Retina (tissue), 1 donor: ENCODE results near the gene DLG2.
A peak's percentile ranks its signal among the peaks of the same experiment; 100 is the strongest.

ENCODE experiments used
- DNase-seq: peaks from one replicate; pipeline ENCODE4 v3.0.0-alpha.2; 2016

DLG2 gene

DNA sequence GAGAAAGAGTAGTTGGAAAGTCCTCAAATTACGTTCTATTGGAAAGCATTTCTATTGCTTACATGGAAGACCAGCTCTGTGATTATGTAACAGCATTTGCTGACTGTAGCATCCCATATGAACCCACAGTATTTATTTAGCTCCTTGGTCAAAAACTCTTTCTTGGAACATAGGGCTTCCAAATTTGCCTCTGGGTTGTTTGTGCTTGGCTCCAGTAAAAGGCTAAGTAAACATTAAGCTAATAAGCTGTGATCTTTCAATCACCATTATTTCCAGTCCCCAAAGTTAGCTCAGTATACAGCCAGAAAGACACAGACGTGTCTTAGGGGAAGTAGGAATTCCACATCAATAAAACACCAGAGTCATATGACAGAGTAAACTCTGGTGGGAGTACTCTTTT is 668.8 kb downstream of the DLG2 start:
- no peak for DNase-seq

DNA sequence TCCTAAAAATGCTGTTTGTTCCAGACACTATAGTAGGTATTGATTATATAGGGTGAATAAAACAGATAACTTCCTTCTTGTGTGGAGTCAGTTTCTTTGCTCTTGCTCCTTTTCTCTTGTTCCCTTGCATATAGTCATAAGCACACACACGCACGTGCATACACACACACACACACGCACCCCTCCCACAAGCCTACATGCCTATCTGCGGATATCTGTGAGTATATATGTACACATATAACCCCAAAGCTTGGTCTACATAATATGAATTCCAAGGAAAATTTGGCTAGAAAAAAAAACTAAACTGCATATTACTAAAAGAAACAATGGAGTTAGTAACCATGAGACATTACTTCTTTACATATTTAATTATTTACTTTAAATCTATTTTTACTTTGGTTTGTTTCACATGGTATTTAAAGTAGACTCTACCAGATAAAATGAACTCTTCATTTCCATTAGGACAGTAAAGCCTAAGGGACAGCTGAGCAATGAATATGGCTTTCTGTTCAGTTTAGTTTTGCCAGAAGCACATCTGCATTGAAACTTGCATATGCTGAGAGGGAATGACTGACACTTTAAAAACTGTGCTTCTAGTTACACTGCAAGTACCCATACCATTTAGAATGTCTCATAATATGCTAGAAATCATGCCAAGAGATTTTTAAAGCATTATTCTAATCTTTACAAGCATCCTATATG is 676.4 kb downstream of the DLG2 start:
- DNase-seq, result no peak

DNA sequence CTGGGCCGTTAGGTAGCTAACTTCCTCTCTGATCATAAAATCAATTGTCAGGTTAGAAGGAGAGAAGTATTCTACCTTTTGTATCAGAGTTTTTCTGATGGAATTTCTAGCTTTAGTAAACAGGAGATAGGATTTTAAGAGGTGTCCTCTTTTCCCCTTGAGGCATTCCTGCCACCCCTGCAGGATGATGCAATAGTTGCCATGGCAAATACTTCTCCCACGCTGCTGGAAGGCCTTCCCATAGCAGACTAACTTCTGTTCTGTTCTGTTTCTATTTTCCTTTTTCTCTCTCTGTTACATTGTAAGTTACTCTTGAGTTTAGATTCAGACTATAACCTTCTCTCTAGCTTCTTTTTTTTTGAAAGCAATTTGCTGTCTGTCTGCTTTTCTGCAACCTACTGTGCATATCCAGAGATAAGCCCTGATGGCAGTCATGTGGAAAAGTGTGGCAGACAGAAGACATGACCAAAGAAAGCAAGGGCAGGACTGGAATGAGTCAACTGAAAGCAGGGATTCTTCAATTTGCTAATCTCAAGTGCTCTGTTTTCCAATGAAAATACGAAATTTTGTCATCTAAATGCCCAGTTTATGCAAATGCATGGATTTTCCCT is 679.1 kb downstream of the DLG2 start:
- peak; percentile 2 for DNase-seq

DNA sequence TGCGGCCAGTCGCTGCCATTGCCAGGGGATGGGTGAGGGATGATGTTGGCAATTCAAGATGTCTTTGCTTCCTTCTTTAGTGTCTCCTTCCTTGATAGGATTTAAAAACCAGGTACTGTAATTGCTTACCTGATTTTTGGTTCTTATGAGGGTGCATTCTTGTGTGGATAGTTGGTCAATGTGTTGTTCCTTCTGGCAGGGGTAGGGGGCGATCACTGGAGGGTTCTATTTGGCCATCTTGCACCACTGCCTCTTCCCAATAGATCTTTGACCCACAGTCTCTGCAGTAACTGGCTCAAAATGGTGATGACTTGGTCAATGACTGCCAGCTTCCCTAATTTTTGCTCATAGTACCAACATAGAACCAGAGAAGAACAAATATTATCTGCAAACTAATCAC is 680.1 kb downstream of the DLG2 start:
- DNase-seq, result no peak

DNA sequence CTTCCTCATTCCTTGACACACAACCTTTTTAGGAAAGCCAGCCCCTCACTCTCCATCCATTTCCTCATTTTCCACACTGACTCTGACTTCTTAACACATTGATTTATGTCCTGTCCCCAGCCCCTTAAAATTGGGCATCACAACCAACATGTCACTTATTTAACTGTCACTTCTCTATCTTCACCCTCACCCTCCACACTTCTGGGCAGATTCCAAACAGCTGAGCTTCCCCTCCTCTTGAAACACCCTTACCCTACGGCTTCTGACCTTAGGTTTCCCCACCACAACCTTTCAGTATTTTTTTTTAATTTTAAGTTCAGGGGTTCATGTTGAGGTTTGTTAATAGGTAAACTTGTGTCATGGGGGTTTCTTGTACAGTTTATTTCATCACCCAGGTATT is 696.3 kb downstream of the DLG2 start:
- DNase-seq, result no peak

DNA sequence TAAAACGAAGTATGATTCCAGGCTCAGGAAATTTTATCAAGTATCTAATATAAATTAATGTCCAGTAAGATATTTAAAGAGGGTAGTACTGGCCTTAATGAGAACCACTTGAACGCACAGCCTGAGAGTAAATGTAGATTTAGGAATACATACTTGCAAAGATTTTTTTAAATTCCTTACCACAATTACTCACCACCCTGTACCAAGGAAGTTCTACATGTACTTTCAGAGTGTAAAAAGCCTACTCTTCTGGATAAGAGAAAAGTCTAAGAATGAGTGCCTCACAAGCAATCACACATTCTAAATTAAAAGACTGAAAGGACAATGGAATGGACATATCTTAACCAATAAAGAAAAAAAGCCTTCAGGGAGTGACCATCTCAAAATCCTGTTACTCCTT is 697.4 kb downstream of the DLG2 start:
- no peak for DNase-seq

DNA sequence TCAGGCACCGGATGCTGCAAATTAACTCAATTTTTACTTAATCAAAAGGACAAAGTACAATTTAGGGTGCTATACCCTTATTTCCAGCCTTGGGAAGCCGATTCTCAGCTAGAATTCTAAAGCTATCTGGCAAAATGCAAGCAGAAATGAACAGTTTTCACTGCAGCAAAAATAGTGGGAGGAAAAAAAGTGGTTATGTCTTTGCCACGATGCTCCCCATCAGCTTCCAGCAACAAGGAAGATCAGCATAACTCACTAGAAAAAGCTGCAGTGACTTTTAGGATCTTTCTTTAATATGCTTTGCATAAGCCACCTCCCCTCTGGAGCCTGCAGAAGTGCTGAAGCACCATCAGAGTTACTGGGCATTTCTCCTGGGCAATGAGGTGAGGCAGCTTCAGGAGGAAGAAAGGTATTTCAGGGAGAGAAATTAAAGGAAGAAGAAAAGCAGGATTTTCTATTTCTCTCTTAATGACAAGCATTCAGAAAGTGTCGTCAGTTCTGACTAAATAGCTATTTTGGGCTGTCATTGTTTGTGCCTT is 702.9 kb downstream of the DLG2 start:
- DNase-seq, result peak; percentile 6

DNA sequence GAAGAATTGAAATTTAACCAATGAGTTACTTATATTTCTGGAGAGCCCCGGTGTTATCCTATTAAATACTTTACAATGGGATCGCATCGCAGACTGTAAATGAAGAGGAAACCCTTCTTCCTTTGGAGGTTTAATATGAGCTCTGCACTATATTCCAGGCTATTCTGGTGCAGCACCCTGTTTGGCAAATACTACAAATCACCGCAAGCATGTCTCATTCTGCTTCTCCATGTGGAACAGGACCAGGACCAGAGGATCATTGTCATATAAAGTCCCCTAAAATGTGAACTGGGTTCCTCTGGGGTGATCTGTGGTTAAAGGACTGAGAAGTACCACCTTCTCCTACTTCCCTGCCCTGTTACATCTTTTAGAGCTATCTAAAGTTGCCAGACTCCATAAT is 703.7 kb downstream of the DLG2 start:
- DNase-seq, result peak; percentile 3

DNA sequence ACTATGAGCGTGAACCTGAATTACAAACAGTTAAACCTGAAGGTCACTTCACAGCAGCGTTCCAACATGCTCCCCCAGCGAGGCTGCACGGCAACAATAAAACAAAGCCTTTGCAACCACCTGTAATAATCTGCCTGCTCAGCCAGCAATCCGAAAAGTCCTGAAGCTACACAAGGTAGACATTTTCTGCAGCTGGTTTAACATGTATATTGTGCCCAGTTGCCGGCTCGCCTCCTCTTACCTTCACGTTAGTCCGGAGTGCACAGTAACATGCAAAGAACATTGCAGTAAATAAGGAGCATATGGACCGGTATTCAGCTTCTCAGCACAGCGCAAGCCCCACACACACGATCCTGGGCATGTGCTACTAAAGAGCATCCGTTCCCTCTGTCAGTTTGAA is 704.3 kb downstream of the DLG2 start:
- peak; percentile 38 for DNase-seq

DNA sequence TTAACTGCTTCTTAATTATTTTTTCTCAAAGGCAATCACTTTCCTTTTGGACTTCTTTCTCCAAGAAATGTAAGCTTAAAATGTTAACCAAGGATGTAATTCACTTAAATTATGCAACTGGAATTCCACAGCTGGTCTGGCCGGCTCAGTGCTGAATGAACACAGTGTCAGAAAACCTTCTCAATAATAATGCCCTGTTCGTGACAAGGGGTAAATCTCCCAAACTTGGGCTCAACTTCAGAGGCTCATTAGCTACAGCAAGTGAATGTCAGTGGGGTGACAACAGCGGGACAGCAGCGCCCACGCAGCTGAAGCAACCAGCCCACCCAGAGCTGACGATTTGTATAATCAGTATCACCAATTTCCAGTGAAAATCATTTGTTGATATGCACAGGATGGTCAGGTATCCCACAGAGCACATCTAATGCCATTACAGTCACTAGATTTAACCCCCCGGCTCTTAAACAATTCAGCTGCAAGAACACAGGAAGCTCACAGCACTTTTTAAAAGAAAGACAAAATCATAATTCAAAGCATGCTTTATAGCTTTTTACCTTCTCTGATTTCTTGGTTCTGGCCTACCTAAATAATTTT is 704.8 kb downstream of the DLG2 start:
- peak; percentile 38 for DNase-seq

DNA sequence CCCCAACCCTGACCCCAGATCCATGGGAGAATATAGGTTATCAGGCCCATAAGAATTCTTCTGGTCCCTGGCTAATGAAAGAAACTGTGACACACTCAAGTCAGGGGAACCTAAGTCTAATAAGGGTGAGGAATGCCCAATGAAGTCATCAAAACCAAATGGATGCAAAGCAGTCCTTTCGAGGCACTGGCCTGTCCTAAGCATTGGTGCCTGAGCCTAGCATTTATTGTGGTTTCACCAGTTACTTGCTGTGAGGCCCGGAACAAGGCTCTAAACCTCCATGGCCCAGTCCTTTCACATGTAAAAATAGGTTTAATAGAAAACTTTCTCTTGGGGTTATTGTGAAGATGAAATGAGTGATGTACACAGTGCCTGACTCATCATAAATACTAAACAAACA is 712.6 kb downstream of the DLG2 start:
- DNase-seq, result no peak

DNA sequence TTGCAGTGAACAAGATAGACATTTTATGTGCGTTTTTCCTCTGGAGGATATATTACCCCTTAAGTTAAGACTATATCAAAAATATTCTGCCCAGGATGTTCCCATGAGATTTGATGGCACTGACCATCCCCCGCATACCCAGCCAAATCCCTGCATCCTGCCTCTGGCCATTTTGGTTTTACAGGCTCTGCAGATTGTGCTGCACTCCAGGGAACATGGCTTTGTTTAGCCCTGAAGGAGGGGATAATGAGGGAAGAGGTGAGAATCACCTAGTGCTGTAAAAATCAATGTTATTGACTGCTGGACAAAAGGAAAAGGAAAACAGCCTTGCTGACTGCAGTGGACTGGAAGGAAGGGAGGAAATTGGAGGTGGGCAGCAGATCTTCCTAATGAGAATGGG is 717.4 kb downstream of the DLG2 start:
- DNase-seq, result peak; percentile 5

DNA sequence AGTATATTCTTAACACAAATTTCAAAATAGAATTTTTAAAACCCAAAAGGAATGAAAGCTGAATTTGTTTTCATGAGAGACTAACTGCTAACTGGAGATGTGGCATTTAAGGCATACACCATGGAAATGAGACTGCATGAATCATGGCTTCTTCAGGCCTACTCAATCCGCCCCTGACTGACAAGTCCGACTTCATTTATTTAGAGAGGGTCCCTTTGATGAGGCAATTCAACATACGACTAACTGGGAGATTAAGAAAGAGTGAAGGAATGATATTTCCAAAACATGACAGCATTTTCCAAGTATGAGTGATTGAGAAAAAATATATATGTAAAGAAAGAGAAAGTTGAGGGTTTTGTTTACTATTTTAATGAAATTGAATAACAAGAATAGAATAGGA is 720.1 kb downstream of the DLG2 start:
- DNase-seq, result no peak

DNA sequence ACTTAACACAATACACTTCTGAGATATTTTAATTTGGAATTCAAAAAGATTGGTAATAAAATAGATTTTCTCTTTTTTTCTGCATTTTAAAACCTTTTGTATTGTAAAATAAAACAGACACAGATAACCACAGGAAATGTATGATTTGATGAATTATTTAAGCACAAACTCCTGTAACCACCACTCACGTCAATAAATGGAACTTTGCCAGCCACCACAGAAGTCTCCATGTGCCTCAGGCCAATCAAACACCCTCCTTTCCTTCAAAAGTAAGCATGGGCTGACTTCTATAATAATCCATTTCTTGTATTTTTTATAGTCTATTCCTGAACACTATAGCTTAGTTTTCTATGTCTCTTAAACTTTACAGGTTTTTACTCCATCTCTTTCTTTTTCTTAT is 721.7 kb downstream of the DLG2 start:
- no peak for DNase-seq

DNA sequence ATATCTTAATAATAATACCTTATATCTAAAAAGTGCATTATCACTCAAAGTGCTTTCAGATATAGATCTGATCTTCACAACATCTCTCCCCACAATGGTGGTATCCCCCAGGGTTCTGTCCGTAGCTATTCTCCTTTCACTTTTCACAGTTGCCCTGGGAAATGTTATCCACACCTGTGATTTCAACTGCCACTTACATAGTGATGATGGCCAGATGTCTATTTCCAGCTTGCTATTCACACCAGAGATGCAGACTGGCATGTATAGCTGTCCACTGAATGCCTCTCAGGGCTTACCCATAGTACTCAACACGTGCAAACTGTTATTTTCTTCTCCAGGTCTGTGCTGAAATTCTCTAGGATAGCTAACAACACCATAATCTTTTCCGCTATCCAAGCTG is 724.7 kb downstream of the DLG2 start:
- no peak for DNase-seq

DNA sequence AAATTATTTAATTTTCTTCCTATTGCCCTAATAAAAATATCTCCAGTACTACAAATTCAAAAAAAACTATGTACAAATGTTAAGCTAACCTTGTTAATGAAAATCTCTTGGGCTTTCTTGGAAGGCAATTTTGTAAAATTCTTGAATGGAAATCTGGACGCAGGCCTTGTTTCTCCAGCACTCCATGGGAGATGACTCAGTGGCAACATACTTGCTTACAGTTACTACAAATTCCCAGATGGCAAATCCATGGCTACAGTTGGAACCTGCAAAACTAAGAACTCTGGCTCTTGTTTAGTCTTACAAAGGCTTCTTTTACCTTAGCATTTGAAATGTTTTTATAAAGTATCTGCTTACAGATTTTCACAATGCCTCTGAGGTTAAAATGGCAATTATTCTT is 725.2 kb downstream of the DLG2 start:
- no peak for DNase-seq

DNA sequence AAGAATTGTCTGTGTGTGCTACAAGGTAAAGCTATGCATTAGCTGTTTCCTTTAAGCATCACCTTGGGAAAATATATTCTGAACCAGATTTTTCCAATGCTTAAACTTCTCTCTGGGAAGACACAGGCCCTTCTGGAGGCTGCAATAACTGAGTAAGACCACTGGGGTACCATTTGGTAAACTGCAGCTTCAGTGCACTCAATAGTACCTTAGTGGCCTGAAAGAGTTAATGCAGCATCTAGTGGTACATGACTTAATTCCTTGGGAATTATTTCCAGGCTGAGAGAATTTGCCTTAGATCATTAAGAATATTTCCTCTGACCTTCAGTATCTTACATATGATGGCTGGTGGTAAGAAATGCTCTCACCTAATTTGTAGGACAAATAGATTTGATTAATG is 727.4 kb downstream of the DLG2 start:
- no peak for DNase-seq

DNA sequence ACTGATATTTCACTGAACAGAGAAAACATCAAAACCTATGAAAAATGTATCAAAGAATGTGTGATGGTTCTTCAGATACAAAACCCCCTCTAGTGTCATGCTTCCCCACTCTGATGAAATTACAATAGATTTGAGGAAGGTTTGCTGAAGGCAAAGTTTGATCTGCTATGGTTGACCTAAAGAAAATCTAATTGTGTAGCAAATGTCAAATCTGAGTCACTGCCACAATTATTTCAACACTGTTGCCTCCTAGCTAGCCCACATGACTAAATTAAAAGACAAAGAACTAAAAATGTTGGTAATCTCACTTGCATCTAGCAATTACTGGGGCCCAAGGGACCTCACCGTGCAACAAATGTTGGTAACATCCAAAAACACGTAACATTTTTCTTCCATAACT is 728.0 kb downstream of the DLG2 start:
- DNase-seq, result no peak

DNA sequence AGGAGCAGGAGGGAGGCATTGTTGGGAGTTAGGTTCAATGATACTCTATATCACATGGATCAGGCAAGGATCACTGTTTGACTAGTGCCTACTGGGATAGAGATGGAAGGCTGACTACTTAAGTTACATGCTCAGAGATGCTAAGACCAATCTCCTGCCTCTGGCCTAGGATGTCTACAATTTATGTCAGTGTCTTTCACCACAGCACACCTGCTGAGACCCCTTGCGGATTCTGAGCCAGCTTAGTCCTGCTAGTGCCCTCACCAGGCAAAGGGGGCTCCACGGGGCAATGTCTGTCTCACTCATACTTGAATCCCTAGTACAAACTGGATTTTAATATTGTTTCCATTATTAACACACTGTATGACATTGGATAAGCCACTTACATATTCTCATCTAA is 732.5 kb downstream of the DLG2 start:
- DNase-seq, result no peak

DNA sequence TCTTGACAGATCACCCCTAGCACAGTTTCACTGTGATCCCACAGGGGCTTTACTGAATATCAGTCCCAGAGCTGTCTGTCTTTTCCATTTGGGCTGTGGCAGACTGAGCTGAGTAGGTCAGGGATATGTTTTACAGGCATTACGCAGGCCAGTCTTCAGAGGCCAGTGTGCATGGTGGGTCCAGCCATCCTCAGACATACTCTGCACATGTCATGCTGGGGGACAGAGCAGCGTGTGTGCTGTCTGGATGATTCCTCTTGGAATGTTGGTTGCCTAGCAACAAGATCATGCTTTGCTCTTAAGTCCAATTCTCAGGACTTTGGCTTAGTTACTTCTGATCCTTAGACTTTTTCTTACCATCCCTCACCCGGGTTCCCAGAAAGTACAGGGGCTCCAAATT is 736.5 kb downstream of the DLG2 start:
- DNase-seq, result peak; percentile 52

DNA sequence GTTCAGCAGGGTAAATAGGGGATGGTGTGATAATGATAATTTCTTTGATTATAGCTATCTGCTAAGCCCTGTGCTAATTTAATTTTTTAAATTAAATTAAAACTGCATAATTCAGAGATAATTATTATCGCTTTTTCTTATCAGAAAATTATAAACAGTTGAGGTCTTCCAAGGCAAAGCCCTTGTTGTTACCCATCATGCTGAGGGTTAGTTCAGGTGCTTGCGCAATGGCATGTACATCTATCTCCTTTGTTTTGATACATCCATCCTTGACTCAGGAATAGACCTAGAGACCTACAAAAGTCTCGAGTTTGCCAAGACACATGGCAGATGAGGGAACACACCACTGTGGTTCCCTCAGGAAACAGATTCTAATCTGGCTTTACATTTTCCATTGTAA is 737.6 kb downstream of the DLG2 start:
- no peak for DNase-seq

DNA sequence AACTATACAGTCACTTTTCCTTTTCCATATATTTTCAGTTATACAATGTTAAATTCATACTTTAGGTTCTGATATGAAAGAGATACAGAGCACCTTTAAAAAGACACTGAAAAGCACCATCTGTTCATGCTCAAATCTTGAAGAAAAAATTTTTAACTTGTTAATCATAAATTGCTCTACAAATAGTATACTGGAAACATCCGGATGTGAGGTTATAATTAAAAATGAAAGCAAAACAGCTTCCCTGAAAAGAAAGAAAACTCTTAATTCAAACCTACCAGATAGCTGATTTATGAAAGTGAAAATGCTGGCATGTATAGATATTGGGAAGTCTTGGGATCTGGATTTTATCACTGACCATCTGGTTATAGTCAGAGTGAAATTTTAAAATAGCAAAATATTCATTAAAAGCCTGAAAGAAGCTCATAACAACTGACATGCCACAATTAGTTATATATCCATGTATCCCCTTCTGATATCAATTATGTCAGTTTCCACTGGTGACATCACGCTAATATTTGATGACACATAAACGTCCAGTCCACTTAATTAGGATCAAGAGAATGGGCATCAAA is 740.0 kb downstream of the DLG2 start:
- DNase-seq, result no peak

DNA sequence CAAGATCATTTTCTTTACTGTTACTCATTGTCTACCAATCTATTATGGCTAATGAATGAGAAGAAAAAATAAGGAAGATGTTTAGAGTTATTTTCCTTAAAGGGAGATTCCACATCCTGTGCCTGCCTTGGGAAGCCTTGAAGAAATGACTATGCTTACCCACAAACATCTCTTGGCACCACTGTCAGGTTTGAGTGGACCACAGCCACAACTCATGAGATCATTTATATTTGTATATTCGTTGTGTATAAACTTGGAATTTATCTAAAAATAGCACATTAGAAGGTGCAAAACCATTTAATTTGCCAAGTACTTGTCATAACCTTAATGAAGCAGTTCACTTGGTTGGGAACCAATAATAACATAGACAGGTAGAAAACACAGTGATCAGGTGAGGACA is 740.8 kb downstream of the DLG2 start:
- DNase-seq, result no peak

DNA sequence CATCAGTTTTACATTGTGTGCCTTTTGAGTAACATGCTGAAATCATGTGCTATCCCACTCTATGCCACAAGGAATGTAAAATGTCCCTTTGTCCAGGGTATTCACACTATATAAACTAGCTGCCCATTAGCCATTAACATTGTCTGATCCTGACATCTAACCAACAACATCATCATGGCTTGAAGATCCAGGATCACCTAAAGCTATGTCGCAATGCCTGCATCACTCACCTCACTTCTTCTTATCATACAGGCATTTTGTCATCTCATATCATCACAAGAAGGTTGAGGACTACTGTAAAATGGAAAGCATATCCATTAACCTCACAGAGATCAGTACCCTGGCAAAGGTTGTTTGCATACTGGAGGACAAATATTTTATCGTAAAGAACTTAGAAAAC is 742.3 kb downstream of the DLG2 start:
- no peak for DNase-seq
